SK-N-MC (cell line): Measurements from ENCODE around the gene NHERF1.

Experiments
- DNase-seq: peaks from one replicate; pipeline ENCODE4 v3.0.0-alpha.2; 2011; ENCODE audit warnings: low read depth, low spot score
- H3K27ac ChIP-seq: fragments of 200-600 bp; sonication (generic); 2 replicates; pipeline ENCODE4 v1.5.1; 2016; ENCODE audit warnings: mixed run types
- H3K36me3 ChIP-seq: fragments of 200-600 bp; sonication (generic); 2 replicates; pipeline ENCODE4 v1.6.1; 2017; ENCODE audit warnings: antibody characterized with exemption, low read length, mixed read lengths; ENCODE audit not compliant: insufficient read depth
- H3K4me3 ChIP-seq: fragments of 200-600 bp; sonication (generic); 2 replicates; pipeline ENCODE4 v1.5.1; 2016
- H3K9ac ChIP-seq: fragments of 200-600 bp; sonication (generic); 2 replicates; pipeline ENCODE4 v1.8.0; 2017; ENCODE audit warnings: mixed run types, mixed read lengths; ENCODE audit not compliant: insufficient read length
- H3K9me3 ChIP-seq: fragments of 200-600 bp; sonication (generic); 2 replicates; pipeline ENCODE4 v1.6.1; 2017; ENCODE audit warnings: low read depth, mild to moderate bottlenecking, antibody characterized with exemption, low read length, moderate library complexity, mixed read lengths
- EZH2 ChIP-seq: fragments of 200-600 bp; sonication (generic); IDR thresholded peaks from one replicate; pipeline ENCODE4 v1.6.1; 2017; ENCODE audit warnings: antibody characterized with exemption
- FOXP2 ChIP-seq: optimal IDR thresholded peaks from 2 replicates; pipeline ENCODE3; 2011; ENCODE audit warnings: mild to moderate bottlenecking, moderate library complexity; ENCODE audit not compliant: insufficient read depth; ENCODE audit errors: extremely low read length, control extremely low read depth
- POLR2AphosphoS5 ChIP-seq: IDR thresholded peaks from 2 replicates; pipeline ENCODE4 v1.6.1; 2012; ENCODE audit warnings: mild to moderate bottlenecking, low read depth, low read length, borderline replicate concordance

NHERF1 gene

DNA sequence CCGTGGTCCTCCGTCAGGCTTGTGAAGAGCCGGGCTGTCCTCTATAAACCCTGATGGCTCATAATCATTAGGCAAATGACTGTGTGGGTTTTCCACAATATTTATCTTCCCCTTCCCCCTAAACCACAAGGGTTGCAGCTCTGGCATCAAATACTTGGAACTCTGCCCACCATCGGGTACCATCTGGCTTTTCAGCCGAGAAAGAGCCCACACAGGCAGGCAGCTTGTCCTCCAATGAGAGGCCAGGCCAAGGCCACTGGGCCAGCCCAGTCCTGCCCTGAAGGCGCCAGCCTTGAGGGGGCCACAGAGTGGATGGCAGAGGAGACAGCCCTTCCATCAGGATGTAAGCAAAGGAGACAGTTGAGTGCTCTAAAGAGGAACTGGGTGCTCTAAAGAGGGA is 59.5 kb downstream of the NHERF1 start:
- Histone ChIP-seq H3K36me3 (no peaks in the 10 kb centered on the region), H3K4me3 (no peak overlapping the region), H3K9me3 (no peaks in the 10 kb centered on the region), H3K9ac (no peak overlapping the region), H3K27ac (no peak overlapping the region)
- DNase-seq, result no peak
- no peak for TF ChIP-seq EZH2
- TF ChIP-seq FOXP2, result no peak

DNA sequence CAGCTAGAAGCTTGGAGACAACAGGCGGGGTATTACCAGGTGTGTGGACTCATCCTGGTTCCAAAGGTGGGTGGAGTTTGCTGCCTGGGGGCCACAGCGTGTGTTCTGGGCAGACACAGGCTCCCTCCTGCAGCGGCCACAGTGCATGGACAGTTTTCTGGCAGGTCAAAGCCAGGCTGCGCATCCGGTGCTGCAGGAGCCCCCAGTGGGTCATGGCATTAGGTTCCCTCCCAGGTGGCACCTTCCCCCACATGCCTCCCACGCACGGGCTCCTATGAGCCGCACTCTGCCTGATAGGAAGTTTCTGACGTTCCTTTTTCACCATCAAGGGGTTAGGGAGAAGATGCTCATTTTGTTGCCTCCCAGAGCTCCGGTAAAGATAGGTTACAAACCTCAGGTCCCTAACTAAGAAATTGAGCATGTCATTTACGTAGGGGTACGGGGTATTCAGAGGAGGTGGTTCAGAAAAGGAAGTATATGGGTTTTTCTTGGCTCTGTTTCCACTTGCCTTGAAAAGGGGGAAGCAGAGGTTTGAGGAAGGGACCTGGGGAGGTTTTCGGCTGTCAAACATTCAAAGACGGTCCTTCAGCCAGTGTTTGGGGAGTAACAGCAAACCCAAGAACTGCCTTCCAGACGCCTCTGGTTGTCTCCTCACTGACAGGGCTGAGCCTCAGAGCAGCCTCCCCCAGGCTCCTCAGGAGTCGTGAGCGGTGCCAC is 60.4 kb downstream of the NHERF1 start:
- Histone ChIP-seq H3K9me3 (no peaks in the 10 kb centered on the region), H3K4me3 (no peak overlapping the region), H3K36me3 (no peaks in the 10 kb centered on the region), H3K27ac (no peak overlapping the region), H3K9ac (no peak overlapping the region)
- no peak for DNase-seq
- TF ChIP-seq POLR2AphosphoS5, result no peak
- no peak for TF ChIP-seq FOXP2
- no peak for TF ChIP-seq EZH2

DNA sequence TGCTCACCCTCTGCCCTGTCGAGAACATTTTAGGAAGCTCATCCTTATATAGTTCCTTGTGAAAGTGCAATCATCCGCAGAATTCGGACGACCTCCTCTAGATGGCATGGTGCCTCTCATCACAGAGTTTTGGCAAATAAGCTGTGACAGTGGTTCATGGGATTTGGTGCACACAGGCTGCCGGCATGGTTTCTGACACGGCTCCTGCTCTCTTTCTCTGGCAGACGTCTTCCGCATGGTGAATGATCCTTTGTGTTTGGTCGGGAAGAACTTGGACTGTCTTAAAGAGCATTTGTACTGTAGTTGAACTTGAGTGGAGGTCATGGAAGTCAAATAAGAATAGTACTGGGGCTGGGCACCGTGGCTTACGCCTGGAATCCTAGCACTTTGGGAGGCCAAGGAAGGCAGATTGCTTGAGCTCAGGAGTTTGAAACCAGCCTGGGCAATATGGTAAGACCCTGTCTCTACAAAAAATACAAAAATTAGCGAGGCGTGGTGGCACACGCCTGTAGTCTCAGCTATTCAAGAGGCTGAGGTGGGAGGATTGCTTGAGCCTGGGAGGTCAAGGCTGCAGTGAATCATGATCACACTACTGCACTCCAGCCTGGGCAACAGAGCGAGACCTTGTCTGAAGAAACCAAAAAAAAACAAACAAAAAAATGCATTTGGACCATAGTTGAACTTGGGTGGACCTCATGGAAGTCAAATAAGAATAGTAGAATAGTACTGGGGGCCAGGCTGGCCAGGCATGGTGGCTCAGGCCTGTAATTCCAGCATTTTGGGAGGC is 62.5 kb downstream of the NHERF1 start:
- H3K36me3 ChIP-seq, result no peaks in the 10 kb centered on the region
- TF ChIP-seq POLR2AphosphoS5 (no peak), FOXP2 (no peak), EZH2 (no peak)
- H3K27ac ChIP-seq, result no peak overlapping the region

DNA sequence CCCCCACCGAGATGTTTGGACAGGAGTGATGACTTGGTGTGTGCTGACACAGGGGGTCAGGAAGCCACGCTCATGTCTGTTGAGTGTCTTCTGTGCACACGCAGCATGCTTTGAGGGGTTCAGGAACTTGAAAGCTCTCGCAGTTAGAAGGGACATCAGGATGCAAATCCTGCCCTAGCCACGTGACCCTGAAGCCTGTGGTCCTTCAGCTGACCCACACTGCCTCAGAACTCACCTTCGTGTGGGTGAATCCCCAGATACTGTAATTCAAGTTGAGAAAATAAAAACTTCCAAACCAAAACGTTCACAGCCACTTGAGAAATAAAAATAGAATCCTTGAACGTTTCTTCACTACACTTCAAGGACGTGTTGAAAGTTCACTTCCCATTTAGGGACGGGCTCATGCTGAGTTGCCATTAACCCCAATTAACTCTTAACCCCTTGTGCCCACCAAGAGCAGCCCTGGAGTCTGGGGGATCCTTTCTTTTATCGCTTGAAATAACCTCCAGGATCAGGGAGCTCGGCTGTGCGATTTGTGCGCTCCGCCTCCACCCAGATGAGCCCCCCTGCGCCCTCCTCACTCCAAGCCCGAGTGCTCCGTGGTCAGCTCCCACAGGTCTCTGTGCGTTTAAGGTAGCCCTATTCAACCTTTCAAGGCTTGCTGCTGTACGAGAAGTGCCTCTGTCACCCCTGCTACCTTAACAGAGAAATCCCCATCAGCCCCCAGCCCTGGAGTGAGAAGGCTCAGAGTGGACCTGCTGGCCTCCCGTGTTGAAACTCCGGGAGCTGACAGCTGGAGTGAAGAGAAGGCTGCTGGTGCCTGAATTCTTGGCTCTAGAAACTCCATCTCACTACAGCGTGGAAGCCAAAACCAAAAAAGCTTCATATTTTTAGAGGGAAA is 63.9 kb downstream of the NHERF1 start:
- no peak for DNase-seq
- no peak overlapping the region for H3K9ac ChIP-seq
- no peaks in the 10 kb centered on the region for H3K36me3 ChIP-seq
- no peak overlapping the region for H3K27ac ChIP-seq
- H3K4me3 ChIP-seq, result no peak overlapping the region
- H3K9me3 ChIP-seq, result no peaks in the 10 kb centered on the region
- TF ChIP-seq EZH2 (no peak), POLR2AphosphoS5 (no peak), FOXP2 (no peak)

More for the DNA sequence above, 62.5 kb downstream of the NHERF1 start:
- H3K9me3 ChIP-seq, result no peaks in the 10 kb centered on the region
- H3K9ac ChIP-seq, result no peak overlapping the region
- H3K4me3 ChIP-seq, result no peak overlapping the region
- no peak for DNase-seq

DNA sequence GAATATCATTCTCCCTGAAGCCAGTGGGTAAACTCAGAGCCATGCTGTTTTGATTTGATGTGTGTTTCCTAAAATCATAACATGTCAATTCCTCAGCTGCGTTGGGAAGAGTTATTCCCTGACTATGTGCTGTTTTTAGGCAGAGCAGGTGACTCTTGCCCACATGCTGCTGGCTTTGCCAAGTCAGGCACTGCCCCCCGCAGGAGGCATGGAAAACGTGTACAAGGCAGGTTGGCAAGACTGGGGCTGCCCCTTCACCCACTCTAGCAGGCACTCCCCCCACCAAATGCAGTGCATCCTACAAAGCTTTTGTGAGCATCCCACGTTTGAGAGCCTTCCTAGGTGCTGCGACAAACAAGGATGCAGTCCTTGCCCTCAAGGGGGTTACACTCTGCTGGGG is 66.0 kb downstream of the NHERF1 start:
- no peak overlapping the region for H3K4me3 ChIP-seq
- no peak overlapping the region for H3K27ac ChIP-seq
- DNase-seq, result no peak
- no peak overlapping the region for H3K9ac ChIP-seq
- TF ChIP-seq POLR2AphosphoS5 (no peak), EZH2 (no peak), FOXP2 (no peak)
- no peaks in the 10 kb centered on the region for H3K36me3 ChIP-seq
- H3K9me3 ChIP-seq, result no peaks in the 10 kb centered on the region

DNA sequence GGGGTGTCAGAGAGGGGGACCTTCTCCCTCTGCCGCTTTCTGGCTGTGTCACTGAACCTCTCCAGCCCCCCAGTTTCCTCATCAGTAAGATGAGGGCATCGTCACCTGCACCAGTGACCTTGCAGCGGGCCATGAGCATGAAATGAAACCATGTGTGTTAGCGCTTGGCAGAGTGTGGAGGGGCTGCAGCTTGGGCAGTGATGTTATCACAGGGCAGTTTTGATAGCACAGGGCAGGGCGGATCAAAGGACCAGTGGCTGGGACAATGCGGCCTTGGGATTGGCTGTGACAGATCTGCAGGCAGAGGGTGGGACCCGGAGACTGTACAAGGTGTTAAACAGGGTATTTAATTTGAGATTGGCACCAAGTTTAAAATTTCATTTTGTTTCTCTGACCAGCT is 66.6 kb downstream of the NHERF1 start:
- no peak for DNase-seq
- Histone ChIP-seq H3K36me3 (no peaks in the 10 kb centered on the region), H3K9ac (no peak overlapping the region), H3K27ac (no peak overlapping the region), H3K9me3 (no peaks in the 10 kb centered on the region), H3K4me3 (no peak overlapping the region)
- TF ChIP-seq EZH2, result no peak
- no peak for TF ChIP-seq POLR2AphosphoS5
- no peak for TF ChIP-seq FOXP2

DNA sequence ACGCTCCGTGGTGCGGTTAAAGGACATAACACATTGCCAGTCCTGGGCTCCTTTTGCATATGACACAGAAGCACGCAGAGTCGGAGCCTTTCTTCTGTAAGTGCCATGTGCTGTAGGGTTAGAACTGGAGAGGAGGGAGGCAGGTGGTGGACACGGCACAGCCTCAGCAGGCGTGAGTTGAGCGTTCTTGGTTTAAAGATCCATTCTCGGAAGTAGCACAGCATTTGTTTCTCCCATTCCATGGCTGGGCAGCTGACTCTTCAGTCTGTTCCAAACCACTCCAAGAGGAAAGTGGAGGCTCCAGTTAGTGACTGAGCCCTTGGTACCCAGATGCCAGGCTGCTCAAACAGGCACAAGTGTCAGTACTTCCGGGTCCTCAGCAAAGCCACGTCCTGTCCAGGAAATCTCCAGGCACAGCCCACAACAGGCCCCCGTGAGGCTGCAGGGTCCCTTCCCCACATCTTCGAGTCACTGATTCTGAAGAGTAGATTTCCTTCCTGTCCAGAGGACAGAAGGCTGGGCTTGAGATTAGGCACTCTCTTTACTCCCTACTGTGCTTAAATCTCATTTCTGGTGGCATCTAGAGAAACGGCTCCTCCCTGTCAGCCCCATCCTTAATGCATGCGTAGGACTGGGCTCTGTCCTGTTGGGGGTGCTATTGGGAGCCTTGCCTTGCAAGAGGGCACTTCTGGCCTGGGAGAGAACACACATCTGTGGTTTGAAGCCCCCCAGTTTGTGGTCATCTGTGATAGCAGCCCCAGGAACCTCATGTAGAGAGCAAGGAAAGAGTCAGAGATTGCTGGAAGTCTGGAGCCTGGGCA is 67.3 kb downstream of the NHERF1 start:
- Histone ChIP-seq H3K9ac (no peak overlapping the region), H3K9me3 (no peaks in the 10 kb centered on the region), H3K4me3 (no peak overlapping the region), H3K36me3 (no peaks in the 10 kb centered on the region), H3K27ac (no peak overlapping the region)
- TF ChIP-seq POLR2AphosphoS5 (no peak), FOXP2 (no peak), EZH2 (no peak)
- DNase-seq, result no peak
